ENCODE results near the gene CARNS1.

Gene CARNS1

GRCh38 chr11:67436459-67437081 is 21.1 kb downstream of the CARNS1 start:
- DNase-seq (ENCODE audit: low spot score): no peak
- no peak for TF ChIP-seq CTCF (IDR thresholded peaks at IDR 0.05)
- peak overlapping the region in 1 of 2 donors; percentile 58 for H3K27ac ChIP-seq
- H3K4me3 ChIP-seq: peak overlapping the region; percentile 28

- Histone ChIP-seq H3K27ac (peak within 1 kb of the TSS; percentile 61 to 74), H3K4me3 (peak within 1 kb of the TSS; percentile 28)
- DNase-seq (ENCODE audit: low spot score): no peak
- no peak for TF ChIP-seq CTCF (IDR thresholded peaks at IDR 0.05)
These were observed 21.8 kb downstream of the CARNS1 start, which contains the start of gene PTPRCAP for GRCh38 chr11:67437082-67437808. Gene PTPRCAP (minus strand): TSS chr11:67437682. CDS start chr11:67437619, 63 bp downstream.

- DNase-seq (ENCODE audit: low spot score): no peak
- no peak overlapping the region for H3K4me3 ChIP-seq
These were observed 22.3 kb downstream of the CARNS1 start for GRCh38 chr11:67437809-67438157.

GRCh38 chr11:67438158-67438902 is 22.9 kb downstream of the CARNS1 start:
- DNase-seq (ENCODE audit: low spot score): no peak
- Histone ChIP-seq H3K27ac (peak overlapping the region; percentile 61 to 74), H3K4me3 (no peak overlapping the region)
- TF ChIP-seq CTCF (IDR thresholded peaks at IDR 0.05): no peak

More at GRCh38 chr11:67437809-67438157, 22.3 kb downstream of the CARNS1 start:
- peak overlapping the region in 1 of 2 donors; percentile 58 for H3K27ac ChIP-seq
- TF ChIP-seq CTCF (IDR thresholded peaks at IDR 0.05): no peak

- peak overlapping the region; percentile 61 to 74 for H3K27ac ChIP-seq
- H3K4me3 ChIP-seq: no peak overlapping the region
- no peak for DNase-seq (ENCODE audit: low spot score)
- no peak for TF ChIP-seq CTCF (IDR thresholded peaks at IDR 0.05)
These were observed 24.1 kb downstream of the CARNS1 start for GRCh38 chr11:67439321-67440228.

Data from coronary artery (tissue), 2 donors.